NCI-H1105 (cell line): ENCODE results near the gene PRPF8.

Experiments
- DNase-seq: peaks from one replicate; lab custom pipeline; 2025; lab: John Stamatoyannopoulos, UW

PRPF8 gene

GRCh38 chr17:1625581-1625980 is 59.1 kb downstream of the PRPF8 start:
- no peak for DNase-seq

- no peak for DNase-seq
Measured at GRCh38 chr17:1625053-1625452, 59.6 kb downstream of the PRPF8 start.

- DNase-seq: no peak
Measured at GRCh38 chr17:1624650-1625049, 60.0 kb downstream of the PRPF8 start.

GRCh38 chr17:1623057-1623630 is 61.5 kb downstream of the PRPF8 start:
- no peak for DNase-seq

- DNase-seq: no peak
Measured at GRCh38 chr17:1621273-1621954, 63.3 kb downstream of the PRPF8 start.

GRCh38 chr17:1620486-1620885 is 64.2 kb downstream of the PRPF8 start:
- no peak for DNase-seq

- DNase-seq: no peak
Measured at GRCh38 chr17:1617620-1618174, 67.0 kb downstream of the PRPF8 start.

- DNase-seq: no peak
Measured at GRCh38 chr17:1616101-1616500, 68.6 kb downstream of the PRPF8 start.

GRCh38 chr17:1612400-1612799 is 72.3 kb downstream of the PRPF8 start:
- no peak for DNase-seq

GRCh38 chr17:1611715-1612114 is 73.0 kb downstream of the PRPF8 start:
- no peak for DNase-seq

GRCh38 chr17:1608676-1609075 is 76.0 kb downstream of the PRPF8 start:
- no peak for DNase-seq

- DNase-seq: no peak
Measured at GRCh38 chr17:1607971-1608320, 76.7 kb downstream of the PRPF8 start.

- no peak for DNase-seq
Measured at GRCh38 chr17:1606352-1606985, 78.2 kb downstream of the PRPF8 start.

- DNase-seq: no peak
Measured at GRCh38 chr17:1605681-1606351, 78.9 kb downstream of the PRPF8 start.

GRCh38 chr17:1604831-1605528 is 79.7 kb downstream of the PRPF8 start:
- DNase-seq: no peak

GRCh38 chr17:1601571-1601970 is 83.1 kb downstream of the PRPF8 start:
- DNase-seq: no peak
